Stimulated activated CD8-positive, alpha-beta memory T cell treated with anti-CD3 and anti-CD28 coated beads, Interleukin-15, amount 100 ng/mL, for 4 hours (primary cell): ENCODE results near the gene C1orf74.

Experiments used
- DNase-seq, 2 donors: peaks; one replicate each; pipeline ENCODE4 v3.0.0-alpha.2; 2020; ENCODE audit warnings: low read depth in 2 of 2

The C1orf74 gene

DNA sequence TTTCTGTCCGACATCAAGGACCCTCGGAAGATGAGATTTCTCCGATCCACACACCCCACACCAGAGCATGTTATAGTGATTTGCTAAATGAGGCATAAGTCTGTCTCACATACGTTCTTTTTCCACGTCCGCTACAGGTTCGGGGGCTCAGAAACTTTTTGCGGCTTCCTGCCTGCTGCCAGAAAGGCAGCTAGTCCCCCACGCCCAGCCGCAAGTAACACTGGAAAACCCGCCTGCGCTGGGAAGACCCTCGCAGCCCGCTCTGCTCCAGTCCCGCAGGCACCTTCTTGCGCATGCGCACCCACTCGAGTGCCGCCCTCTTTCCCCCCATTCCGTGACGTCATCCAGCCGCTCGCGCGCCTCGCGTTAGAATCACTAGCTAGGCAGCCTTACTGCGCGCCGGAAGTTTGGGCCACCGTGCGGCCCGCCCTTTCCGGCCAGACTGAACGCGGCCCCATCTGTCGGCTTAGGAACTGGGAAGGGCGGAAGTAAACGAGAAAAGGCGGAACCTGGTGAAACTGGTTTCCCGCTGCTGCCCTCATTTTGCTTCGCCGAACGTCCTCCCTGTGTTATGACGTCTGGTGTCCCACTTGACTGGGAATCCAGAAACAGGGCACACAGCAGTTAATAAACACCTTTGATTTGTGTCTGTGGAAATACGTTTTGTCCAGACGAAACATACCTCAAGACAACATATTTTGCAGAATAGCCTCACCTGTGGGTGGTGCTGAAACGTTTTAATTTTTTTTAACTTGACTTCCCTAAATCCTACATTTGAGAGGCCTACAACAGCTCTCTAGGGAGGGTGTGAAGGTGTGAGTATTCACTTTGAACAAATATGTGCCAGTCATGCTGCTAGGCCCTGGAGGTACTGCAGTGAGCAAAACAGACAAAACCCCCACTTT, at the start of gene C1orf74:
C1orf74 (minus strand) TSS at position 295 of the 905 bp plus-strand sequence. CDS start 925 bp downstream, outside the sequence.
- peak; percentile 99 to 100 for DNase-seq

DNA sequence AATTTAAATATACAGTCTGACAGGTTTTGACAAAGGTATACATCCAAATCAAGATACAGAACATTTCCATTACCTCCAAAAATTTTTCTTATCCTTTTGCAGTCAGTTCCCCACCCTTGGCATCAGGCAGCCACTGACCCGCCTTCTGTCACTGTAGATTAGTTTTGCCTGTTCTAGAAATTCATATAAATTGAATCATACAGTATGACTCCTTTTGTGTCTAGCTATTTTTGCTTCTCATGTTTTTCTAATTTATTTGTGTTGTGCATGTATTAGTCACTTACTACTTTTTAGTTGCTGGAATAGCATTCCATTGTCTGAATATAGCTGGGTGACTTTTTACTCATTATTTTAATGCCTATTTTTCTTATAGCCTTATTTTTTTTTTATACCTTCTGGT, 47.3 kb upstream of the C1orf74 start:
- DNase-seq, result no peak

DNA sequence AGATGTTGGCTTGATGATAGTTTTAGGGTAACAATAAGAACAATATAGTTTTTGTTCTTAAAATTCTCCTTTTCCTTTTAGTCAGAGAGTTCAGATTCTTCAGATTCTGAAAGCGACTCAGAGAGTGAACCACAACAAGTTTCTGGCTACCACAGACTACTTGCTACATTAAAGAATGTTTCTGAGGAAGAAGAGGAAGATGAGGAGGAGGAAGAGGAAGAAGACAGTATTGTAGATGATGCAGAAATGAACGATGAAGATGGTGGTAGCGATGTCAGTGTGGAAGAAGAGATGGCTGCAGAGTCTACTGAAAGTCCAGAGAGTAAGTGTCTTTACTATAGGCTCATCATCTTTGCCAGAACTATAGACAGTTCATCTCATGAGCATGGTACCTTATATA, 46.4 kb upstream of the C1orf74 start:
- DNase-seq, result no peak

DNA sequence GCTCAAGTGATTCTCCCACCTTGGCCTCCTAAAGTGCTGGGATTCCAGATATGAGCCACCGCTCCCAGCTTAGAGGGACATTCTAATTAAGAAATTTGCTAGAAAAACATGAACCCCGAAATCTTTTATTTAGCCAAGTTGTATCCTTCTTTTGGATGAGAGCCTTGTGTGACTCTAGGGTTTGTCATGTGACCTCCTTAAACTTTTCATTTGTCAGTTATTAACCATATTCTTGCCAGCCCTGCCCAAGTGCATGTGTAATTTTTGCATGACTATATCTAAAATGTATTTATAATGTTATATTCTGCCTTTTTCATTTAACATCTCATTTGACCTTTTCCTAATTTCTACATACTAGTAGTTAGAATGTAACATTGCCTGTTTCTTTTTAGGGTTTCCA, 45.4 kb upstream of the C1orf74 start:
- no peak for DNase-seq

DNA sequence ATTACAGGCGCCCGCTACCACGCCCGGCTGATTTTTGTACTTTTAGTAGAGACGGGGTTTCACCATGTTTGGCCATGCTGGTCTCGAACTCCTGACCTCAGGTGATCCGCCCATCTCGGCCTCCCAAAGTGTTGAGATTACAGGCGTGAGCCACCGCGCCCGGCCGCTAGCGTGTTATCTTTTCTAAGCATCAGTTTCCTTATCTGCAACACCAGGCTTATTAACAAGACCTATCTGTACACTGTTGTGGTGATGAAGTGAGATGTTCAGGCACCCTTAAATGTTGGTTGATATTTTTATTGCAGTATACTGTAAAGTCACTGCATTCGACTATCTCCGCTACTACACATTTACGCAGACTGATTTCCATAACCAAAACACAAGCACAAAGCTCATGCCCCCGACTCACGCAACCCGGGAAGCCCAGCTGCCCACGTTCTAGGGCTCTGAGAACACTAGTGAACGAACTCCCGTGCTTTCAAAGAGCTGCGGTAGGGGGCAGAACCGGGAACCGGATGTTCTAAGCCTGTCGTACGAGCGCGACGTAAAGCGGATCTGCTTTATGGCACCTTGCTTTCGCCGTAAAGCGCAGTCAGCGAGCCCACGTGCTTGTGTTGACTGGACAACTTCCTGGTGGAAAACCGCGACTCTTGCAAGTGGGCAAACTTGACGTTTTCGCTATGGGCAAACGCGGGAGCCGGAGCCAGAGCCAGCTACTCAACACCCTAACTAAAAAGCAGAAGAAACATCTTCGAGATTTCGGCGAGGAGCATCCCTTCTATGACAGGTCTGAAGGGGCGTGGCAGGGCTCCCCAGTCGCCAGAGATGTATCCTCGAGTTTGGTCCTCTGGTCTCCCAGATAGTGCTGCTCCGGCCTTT, 43.3 kb upstream of the C1orf74 start, which contains the start of gene UTP25:
UTP25 (plus strand) TSS at position 589 of the 879 bp plus-strand sequence; CDS start at position 681, 92 bp downstream.
- peak; percentile 82 to 90 for DNase-seq

DNA sequence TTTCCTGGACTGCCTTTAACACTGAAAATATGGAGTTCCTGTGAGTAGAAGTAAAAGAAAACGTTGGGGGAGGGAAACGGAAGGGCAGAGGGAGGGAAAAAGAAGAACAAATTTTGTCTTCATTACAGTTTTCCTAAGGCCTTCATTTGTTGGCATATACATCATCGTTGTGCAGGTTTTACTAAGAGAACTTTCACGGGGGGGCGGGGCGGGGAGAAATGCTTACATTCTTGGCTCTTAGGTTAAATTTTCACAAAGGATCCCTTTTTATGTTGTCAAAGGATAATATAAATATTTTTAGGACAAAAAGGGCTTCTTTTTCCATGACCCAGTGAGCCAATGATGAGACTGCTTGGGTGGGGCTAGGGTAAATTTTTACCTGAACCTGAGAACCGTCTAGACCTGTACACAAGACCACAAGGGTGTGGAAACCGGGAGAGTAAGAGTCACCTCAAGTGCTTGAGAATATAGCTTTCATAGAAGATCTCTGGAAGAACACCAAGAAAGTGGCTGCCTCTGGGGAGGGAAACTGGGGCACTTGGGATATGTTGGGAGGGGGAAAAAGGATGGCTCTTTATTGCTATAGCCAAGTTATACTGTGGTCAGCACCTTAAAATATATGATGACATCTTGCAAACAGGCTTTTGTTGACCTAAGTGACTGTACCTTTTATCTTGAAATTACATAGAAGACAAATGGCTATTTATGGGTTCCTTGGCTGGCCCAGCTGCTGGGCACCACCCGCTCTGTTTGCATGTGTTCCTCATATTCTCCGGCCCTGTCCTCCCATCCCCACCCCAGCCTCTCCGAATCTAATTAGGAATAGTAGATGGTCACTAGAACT, 41.5 kb upstream of the C1orf74 start:
- no peak for DNase-seq

DNA sequence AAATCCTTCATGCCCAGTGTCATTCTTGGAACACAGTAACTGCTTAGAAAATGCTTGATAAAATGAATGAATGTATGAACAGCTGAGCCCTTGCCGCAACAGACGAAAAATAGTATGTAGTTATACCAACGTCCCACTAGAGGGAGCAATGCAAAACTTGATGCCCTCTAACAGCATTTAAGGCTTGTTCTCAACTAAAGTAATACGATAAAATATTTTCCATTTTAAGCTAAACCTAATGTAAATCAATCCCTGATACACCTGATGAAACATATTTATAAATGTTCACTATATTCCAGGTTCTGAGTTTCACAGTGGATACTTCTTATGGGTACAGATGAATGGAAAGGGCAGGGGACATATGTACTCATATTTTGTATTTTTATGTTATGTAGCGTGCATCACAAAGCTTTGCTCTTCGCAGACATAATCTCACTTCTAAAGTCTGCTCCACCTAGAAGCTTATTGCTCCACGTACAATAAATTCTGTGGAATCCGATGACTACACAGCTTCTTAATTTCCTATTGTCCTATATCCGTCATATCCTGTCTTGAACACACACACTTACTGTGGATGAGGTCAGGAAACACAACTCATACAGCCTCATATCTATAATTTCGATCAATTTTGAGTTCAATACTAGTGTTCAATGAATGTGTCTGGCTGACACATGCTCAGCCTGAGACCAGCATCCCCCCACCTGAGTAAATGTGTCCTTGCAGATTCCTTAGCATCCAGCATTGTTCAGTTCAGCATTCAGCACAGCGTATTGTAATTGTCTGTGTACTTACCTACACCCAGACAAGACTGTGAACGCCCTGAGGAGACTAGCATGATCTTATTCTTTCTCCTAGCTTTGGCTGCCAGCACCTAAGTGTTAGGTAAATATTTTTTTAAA, 39.0 kb upstream of the C1orf74 start:
- no peak for DNase-seq

DNA sequence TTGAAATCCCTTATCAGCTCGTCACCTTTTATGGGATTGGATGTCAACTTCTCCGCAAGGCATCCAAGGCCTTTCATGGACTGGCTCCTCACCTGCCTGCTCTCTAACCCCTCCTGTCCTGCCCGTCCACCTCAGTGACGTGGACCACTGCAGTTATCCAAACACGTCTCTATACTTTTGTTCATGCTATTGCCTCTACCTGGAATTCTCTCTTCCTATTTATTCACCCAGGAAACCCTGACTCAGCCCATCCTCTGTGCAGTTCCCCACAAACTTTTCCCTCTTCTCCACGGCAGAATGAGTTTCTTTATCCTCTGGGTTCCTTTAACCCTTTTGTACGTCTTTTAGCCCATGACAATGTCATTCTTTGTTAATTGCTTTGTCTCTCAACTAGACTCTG, 38.3 kb upstream of the C1orf74 start:
- DNase-seq, result no peak

DNA sequence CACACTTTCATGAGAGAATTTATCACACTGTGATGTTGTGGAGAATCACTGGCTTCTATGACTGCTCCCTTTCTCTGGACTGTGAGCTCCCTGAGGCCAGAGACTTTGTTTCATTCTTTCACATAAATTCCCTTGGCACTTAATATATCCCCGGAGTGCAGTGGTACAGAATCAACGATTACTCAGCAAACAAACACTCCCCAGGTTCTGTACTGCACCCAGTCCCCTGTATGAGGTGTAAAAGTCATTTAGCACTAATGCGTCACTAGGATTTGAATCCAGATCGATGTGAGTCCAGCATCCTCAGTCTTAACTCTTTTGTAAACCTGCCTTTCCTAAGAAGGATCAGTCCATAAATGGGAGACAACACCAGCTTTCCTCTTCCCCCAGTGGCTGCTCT, 36.6 kb upstream of the C1orf74 start:
- DNase-seq, result no peak

DNA sequence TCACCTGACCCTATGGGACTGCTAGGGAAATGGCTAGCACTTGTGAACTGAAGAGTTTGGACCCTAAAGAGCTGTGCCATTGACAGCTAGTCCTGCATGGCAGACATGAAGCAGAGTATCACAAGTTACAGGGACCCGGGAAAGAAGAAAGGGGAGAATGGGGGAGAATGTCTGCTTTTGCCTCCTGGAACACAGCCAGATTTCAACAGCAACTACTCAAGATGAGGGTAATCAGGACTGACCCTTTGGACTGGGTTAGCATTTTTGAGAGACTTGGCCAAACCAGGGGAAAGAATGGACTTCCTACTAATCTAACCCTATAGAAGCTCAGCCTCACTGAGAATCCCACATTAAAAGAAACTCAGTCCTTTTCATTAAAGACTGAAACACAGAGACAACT, 34.7 kb upstream of the C1orf74 start:
- no peak for DNase-seq

DNA sequence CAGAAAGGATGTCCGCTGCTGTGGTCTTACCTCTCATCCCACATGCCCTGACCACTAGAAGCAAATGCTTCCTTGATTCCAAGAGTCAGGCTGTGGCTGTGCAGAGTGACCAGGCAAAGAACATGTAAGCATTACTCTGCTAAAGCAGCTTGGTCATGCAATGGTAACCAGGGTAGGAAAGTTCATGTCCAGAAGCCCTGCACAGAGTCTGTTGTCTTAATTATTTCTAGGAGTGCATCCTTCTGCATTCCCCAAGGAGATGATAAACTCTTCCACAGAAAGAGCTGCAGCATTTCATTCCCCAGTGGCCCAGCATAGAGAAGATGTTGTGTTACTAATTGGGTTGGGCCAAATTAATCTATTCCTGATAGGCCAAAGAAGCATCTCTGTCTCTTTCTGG, 33.3 kb upstream of the C1orf74 start:
- DNase-seq, result no peak

DNA sequence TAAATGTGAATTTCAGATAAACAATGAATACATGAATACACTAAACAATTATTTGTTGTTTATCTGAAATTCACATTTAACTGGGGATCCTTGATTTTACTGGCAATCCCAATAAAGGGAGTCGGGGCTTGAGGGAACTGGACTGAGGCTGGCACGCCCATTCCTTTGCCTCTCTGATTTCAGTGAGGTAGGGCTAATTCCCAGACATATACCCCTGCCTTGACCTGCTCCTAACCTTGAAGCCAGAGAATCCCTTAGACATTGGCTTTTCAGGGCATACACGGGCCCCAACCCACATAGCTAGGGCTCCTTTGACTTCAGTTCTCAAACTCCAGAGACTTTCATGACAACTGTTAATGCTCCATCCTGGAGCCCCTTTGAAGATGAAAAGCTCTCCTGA, 32.6 kb upstream of the C1orf74 start:
- no peak for DNase-seq

DNA sequence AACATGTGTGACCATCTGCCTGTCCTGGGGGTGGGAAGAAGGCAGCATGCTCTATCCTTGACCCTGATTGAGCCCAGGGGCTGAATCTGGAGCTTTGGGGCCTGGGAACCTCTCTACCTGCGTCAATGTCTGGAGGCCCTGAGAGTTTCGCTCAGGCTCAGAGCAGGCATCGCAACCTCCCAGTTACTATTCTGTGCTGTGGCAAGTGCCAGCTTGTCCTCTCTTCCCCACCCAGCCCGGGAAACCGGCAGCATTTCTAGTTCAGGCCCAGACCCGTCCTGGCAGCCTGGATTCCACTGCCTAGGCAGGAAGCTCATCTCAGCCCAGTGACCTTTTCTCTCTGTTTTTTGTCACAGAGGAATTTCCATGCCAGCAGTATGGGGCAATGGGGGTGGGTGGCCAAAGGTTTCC, 31.6 kb upstream of the C1orf74 start:
- DNase-seq, result no peak

DNA sequence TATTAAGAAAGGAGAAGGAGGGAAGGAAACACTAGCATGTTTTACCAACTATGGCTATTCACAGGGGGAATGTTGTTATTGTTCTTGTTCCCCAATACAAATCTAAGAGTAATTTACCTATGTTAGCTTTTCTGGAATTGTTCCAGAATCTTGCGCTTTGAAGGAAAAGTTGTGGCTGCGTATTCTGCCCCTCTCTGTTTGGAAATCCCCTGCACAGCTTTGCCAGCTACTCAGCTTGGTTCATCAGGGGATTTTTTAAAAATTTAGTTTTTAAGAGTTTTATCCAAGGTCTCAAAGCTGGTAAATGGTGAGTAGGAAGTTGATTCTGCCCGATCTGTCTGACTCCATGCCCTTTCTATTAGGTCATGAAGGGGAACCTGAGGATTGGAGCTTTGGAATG, 31.1 kb upstream of the C1orf74 start:
- no peak for DNase-seq

DNA sequence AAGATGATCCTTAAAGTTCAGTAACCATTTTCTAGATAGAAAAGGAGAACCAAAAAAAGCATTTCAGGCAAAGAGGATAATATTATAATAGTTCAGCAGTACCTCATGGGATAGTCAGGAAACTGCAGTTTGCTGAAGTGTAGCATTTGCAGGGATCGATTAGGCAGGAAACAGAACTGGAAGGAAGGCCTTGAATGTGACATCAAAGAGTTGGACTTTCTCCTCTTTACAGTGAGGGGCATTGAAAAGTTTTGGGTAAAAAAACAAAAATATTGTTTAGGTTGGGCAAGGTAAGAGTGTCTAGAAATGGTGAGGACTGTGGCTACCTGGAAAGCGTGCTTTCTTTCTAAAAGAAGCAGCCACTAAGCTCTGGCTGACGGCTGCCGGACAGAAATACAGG, 29.5 kb upstream of the C1orf74 start:
- no peak for DNase-seq

DNA sequence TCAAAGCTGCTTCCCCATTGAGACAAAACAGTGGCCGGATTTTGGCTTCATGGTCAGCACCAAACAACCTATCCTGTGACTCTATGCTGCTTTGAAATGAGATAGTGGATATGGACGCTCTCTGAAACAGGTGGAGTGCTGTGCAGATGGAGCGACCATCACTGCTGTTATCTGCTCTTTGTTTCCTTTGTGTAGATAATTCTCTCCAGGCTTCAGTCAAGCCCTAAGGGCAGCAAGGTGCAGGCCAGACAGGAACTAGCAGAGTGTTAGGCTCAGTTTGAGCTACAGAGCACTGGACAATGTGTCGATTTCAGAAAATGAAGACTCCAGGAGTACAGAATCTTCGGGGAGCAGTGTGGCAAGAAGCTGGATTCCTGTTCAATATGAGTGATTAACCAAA, 26.4 kb upstream of the C1orf74 start:
- DNase-seq, result no peak

DNA sequence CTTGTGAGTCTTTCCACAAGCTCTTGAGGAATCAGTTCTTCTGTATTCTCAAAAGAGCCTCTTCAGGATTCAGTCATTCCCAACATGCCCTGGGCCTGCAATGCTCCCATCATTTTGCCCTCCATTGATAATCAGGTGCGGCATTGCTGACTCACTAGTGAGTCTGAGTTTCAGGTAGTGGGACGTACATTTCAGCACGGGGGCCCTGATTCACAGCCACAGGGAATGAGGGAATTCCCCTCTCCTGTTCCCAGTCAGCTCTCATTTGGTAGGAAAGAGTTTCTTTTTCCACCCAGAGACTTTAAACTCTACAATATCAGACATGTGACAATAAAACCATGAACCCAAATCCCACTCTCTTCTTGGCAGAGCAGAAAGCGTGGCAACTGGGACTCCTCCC, 25.3 kb upstream of the C1orf74 start:
- DNase-seq, result no peak

DNA sequence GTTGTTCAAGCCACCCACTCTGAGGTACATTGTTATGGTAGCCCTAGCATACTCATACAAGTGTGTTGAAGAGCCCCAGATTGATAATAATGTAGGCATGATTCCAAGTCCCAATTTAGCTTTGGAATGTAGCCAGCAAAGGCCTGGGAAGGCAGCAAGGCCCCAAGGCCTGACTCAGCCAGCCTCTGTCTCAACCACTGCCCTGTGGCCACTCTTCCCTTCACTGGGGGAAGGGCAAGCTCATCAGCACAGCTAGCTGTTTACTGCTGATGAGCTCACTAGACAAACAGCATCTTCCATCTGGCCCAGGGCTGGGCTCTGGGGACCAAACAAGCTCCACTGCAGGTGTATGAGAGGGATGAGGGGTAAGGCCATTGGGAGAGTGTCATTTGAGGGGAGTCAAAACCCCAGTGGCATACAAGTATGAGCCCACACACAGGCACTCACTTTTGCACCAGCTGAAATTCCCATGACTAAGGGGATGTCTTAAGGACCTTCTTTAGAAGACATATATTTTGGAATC, 23.8 kb upstream of the C1orf74 start:
- DNase-seq, result no peak

DNA sequence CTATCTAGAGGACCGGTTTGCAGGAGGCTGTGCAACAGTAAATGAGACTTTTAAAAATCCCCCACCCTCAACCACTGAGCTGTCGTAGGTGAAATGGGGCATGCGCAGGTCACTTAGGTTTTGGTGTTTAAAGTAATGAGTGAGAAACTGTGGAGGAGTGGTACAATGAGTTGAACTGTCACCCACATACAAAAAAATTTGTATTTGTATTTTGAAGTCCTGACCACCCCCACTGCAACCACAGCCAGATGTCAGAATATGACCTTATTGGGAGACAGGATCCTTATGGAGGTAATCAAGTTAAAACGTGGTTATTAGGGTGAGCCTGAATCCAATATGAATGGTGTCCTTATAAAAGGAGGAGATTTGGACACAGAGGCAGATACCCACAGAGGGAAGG, 23.1 kb upstream of the C1orf74 start:
- DNase-seq, result no peak
